ENCODE results near the gene GJA3.
A peak's percentile ranks its signal among the peaks of the same experiment; 100 is the strongest.

GJA3 gene

DNA sequence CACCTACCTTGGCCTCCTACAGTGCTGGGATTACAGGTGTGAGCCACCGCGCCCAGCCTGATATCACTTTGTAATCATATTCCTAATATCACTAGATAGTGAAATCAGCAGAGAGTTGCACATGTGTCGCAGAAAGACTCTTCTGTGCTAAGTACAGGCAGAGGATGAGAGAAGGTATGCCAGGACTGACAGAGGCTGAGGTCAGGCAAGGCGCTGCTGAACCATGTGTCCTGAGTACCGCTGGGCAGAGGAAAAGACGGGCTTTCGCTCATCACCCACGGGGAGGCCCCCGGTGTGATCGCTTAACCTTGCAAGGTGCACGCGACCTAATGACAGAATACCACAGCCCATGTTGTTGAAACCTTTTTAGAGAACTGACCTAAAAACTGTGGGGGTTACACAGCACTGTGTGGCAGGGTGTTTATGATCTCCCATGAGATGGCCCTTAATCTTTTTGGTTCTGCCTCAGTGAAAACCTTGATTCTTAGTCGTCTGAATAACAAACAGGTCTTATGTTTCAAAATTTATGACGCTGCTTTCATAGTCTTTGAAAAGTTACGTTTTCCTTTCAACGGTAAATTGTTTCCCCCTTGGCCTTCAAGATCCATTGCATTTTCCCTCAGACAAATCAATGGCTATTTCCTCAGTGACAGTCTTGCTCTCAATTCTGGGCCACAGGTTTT is 12.2 kb downstream of the GJA3 start:
- DNase-seq = no peak

- no peak for DNase-seq
Observed at GRCh38 chr13:20146381-20146780, 14.5 kb downstream of the GJA3 start.

DNA sequence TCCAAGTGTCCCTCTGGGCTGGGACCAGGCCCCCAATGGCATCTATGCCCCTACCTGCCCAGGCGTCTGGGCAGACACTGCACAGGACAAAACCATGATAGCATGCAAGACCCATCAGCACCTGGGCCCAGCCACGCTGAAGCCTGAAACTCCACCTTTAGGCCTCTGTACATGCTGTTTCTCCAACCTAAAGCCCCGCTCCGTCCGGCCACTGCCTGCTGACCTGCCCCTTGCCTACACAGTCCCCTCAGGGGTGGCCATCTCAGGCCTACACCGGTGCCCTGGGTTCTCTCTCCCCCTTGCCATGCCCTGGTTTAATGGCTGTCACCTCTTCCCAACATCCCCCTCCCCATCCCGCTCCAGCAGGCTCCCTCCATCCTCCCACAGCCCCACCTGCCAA is 15.3 kb downstream of the GJA3 start:
- DNase-seq = no peak

DNA sequence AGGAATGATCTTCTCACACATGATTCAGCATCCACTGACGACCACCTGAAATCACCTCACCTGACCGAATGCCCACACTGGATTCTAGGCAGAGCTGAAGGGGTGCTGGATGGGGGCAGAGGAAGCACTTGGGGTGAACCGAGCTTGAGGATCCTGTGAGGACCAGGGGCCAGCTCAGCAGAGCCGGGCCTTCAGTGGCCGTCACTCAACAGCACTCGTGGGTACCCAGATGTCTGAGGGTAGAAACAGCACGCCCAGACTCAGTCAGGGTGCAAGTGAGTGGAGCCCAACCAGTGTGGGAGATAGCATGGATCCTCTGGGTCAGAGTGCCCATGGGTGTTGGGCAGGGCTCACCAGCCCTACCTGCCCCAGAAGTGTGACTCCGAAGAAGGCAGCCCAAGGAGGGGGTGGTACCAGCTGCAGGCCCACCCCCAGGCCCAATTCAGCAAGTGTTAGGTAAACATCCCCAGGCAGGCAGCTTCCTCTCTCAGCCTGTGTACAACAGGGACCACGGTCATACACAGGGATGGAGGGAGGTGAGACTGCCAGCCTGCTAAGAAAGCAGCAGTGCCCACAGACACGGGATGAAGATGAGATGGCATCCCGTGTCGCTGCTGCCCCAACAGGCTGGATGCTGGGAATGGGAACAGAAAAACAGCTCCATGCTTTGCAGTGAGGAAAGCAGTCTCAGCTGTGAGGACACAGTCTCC is 16.6 kb downstream of the GJA3 start:
- DNase-seq = no peak

GRCh38 chr13:20142927-20143480 is 17.8 kb downstream of the GJA3 start:
- no peak for DNase-seq

DNA sequence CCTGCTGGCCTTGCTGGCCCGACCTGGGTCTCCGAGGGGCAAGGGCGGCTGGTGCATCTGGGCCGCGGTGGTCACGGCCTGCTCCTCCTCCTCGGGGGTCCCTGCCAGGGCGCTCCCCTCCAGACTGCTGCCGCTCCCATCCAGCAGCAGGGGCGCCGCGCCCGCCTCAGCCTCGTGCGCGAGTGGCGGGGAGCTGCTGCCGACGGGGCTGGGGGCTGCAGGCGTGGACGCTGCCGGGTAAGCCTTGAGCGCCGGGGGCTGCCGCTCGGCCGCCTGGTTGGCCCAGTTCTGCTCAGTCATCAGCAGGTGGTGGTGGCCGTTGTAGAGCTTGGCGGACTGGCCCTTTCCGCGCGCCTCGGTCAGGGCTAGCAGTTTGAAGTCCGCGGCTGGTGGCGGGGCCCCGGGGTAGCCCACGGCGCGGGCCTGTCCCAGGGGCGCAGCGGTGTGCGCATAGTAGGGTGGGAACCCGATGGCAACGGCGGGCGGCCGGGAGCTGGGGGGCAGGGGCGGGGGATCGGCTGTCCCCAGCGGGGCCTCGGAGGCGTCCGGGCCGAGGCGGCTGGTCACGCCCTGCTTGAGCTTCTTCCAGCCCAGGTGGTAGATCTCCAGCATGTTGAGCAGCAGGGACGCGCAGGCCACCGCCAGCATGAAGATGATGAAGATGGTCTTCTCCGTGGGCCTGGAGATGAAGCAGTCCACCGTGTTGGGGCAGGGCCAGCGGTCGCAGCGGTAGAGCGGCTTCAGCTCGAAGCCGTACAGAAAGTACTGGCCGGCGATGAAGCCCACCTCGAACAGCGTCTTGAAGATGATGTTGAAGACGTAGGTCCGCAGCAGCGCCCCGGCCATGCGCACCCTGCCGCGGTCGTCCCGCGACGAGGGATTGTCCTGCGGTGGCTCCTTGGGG is 18.6 kb downstream of the GJA3 start:
- DNase-seq = no peak

DNA sequence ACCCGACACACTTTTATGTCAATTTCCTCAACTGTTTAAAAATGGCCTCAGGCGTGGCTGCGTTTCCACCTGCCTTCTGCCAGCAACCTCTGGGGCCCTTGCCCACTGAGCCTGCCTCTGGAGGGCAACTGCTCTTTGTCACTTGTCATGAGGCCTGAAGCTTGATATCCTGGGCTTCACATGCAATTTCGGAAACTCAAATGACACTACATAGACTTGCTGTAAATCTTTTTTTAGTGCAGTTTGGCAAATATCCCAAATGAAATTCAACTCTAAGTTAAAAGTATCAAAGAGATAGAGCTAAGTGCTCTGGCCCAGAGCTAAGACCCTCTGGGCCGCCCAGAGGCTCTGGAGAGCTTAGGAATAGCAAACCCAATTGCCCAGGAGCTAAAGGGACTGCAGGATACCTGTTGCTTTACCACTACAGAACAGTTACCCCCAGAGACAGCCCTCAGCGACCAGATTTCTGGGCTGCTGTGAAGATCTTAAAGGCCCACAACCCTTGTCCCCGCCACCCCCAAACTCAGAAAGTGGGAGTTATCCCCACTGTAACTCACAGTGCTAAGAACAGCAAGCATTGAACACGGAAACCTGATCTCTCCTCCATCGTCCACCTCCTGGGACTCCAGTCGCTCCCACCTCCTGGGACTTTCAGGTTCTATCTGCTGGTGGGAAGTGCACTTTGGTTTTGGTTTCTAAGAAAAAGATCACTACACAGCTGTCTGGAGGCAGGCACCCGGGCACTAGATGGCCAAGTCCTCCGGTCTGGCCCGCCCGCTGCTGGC is 19.4 kb downstream of the GJA3 start:
- DNase-seq = no peak

- DNase-seq = no peak
Observed at GRCh38 chr13:20140487-20140886, 20.4 kb downstream of the GJA3 start.

DNA sequence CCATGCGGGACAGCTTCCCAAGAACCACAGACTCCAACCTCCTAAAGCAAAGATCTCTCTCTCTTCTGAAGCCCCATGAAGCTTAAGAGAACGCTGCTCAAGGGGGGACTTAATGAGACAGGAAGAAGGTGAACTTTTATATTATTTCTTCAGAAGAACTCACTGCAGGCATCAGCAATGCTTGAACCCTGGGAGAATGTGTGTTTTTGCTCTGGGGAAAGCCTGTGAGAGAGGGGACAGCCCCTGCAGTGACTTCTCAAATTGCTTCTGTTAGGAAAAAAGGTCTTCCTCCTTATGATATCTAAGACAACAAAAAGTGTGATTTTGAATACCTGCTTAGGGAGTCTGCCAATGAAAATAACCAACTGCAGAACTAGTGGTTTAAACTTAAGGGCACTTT is 23.0 kb downstream of the GJA3 start:
- DNase-seq = no peak

- peak; percentile 37 for DNase-seq
Observed at GRCh38 chr13:20136781-20137703, 23.8 kb downstream of the GJA3 start.

DNA sequence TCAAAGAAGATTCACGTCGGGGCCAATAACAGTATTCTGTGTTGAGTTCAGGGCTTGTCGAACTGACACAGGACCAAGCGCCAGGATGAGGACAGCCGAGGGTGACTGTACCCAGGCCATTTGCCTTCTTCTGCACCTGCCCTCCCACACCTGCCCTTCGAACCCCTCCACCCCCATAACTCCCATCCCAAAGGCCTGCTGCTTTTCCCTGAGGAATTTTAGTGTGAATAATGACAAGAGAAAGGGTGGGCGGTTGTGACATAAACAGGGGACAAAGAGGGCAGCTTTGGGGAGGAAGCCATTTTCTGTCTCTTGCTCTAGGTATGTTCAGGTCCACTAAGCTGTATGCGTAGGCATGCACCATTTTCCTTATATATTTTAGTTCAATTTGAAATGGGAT is 26.1 kb downstream of the GJA3 start:
- DNase-seq = no peak

- no peak for DNase-seq
Observed at GRCh38 chr13:20132052-20132634, 28.7 kb downstream of the GJA3 start.

DNA sequence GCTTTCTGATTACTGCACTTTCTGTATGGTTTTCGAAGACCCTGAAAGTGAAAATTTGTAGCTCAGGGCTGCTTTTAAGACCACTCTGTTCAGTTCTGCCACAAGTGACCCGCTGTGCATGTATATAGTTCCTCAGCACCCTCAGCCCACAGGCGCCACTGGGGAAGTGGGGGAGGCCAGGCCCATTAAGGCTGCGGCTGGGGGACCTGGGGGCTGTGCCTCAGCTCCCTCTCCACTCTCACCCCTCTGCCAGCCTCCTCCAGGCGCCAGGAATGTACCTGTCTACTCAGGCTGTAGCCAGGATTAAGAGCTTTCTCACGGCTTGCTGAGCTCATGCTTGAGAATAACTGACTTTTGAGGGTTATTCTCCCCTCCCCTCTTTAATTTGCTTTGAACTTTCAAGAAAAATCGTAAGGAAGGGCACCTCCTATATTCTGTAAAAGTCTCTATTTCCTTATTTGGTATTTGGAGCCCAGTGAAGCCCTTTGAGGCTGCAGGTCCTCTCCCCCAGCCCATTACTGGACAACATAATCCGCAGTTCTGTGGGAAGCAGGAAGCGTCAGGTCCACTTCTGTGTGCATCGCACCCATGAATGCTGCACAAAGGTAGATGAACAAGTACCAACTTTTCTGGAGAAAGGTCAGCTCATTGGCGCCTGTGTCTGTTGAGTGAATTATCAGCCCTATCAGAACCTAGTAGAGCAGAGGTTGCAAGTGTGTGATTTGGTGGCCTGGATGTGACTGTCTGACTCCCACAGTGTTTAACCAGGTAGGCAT is 29.6 kb downstream of the GJA3 start:
- DNase-seq = no peak

- no peak for DNase-seq
Observed at GRCh38 chr13:20130652-20131051, 30.2 kb downstream of the GJA3 start.

- DNase-seq = no peak
Observed at GRCh38 chr13:20130012-20130411, 30.8 kb downstream of the GJA3 start.

- no peak for DNase-seq
Observed at GRCh38 chr13:20129076-20129475, 31.8 kb downstream of the GJA3 start.

DNA sequence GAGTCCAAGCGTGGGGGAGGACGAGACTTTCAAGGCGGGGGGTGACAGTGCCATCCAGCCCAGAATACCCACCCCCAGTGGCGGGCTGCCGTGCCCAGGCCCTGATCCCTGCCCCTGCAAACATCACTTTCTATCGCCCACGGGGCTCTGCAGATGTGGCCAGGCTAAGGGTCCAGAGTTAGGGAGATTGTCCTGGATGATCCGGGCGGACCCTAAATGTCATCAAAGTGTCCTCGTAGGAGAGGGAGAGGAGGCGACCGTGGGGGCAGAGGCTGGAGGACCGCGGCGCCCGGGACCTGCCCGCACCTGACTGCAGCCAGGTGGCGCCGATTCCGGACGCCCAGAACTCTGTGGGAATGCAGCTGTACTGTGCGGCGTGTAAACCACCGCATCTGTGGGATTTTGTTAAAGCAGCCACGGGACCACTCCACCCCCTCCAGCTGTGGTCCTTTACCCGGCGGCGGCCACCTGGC is 32.4 kb downstream of the GJA3 start:
- no peak for DNase-seq

- DNase-seq = peak; percentile 46
Observed at GRCh38 chr13:20127562-20128458, 33.0 kb downstream of the GJA3 start.

- DNase-seq = no peak
Observed at GRCh38 chr13:20127262-20127561, 33.6 kb downstream of the GJA3 start.

Data from CD4-positive, alpha-beta T cell treated with Interleukin-12 subunit alpha and Interleukin-12 subunit beta, for 1 hour (primary cell).